HCT116 (cell line): ENCODE measurements around the gene B4GALNT3. TPM values are rescaled to one million over a fixed set of nuclear protein-coding genes. Genes with fewer than 3 reads are reported as not detected.

Experiments used
- ATAC-seq: fragments of 200-7000 bp; cut with Tn5 transposase; 2 replicates; pipeline ENCODE4 v1.9.1; 2020; ENCODE audit warnings: mild to moderate bottlenecking, moderate library complexity
- BruUV-seq: library from RNA; stranded (reverse); fragments of 400-500 nt; replicated peaks from 2 replicates; lab custom pipeline; 2021; lab: Mats Ljungman, UMichigan
- CTCF ChIA-PET: fragments of 300-600 bp; sonication (Branson Sonifier 250); formaldehyde crosslinking; loops from one replicate; lab custom pipeline; 2021; ENCODE audit warnings: antibody characterized with exemption; lab: Charles Lee
- POLR2A ChIA-PET: fragments of 300-600, 350-600 bp; sonication (Branson Sonifier 250); formaldehyde crosslinking; loops from one replicate; lab custom pipeline; 2021; ENCODE audit warnings: antibody characterized with exemption; lab: Charles Lee
- RAD21 ChIA-PET, 2 experiments: fragments of 300-600 bp; sonication (Branson Sonifier 250); formaldehyde crosslinking; loops; one replicate each; lab custom pipeline; 2023; ENCODE audit warnings: low total read pairs in 2 of 2; ENCODE audit not compliant: uncharacterized antibody in 2 of 2, unreplicated experiment in 2 of 2, low non-redundant PET in 1 of 2; lab: Charles Lee
- DNase-seq: peaks from one replicate; pipeline ENCODE4 v3.0.0-alpha.2; 2010; ENCODE audit warnings: low read depth, low spot score
- H2AFZ ChIP-seq: fragments of 200-600 bp; shearing (Covaris generic), sonication (generic); 2 replicates; pipeline ENCODE4 v1.6.1; 2017; ENCODE audit warnings: low read depth, mixed run types, mixed read lengths, antibody characterized with exemption, low read length; ENCODE audit not compliant: poor library complexity, severe bottlenecking
- H3K27ac ChIP-seq: 2 replicates; pipeline ENCODE4 v1.5.1; 2012; ENCODE audit warnings: low read depth, low read length
- H3K27me3 ChIP-seq: fragments of 200-600 bp; sonication (generic); 2 replicates; pipeline ENCODE4 v1.6.1; 2016; ENCODE audit warnings: mixed run types, low read length, mixed read lengths; ENCODE audit not compliant: insufficient read depth
- H3K36me3 ChIP-seq, 2 experiments: fragments of 200-500 bp in 1 of 2; fragments of 200-600 bp in 1 of 2; sonication (Bioruptor generic) in 1 of 2; sonication (generic) in 1 of 2; 2 replicates each; pipeline versions ENCODE4 v1.5.1 to v1.6.1; 2014 to 2016; ENCODE audit warnings: low read length in 2 of 2, inconsistent platforms in 1 of 2, mixed read lengths in 1 of 2, mixed run types in 1 of 2; ENCODE audit not compliant: insufficient read depth in 2 of 2, control insufficient read depth in 1 of 2
- H3K4me1 ChIP-seq, 2 experiments: fragments of 200-600 bp in 1 of 2; sonication (generic) in 1 of 2; 2 replicates each; pipeline versions ENCODE4 v1.5.1 to v1.6.1; 2012 to 2017; ENCODE audit warnings: low read length in 2 of 2, inconsistent platforms in 1 of 2, mild to moderate bottlenecking in 1 of 2, mixed read lengths in 1 of 2, mixed run types in 1 of 2, moderate library complexity in 1 of 2; ENCODE audit not compliant: insufficient read depth in 2 of 2, control insufficient read depth in 1 of 2
- H3K4me2 ChIP-seq: fragments of 200-600 bp; sonication (generic); 2 replicates; pipeline ENCODE4 v1.6.1; 2017; ENCODE audit warnings: mixed run types, low read length, mixed read lengths
- H3K4me3 ChIP-seq, 2 experiments: fragments of 200-600 bp in 1 of 2; sonication (generic) in 1 of 2; replicated peaks in 1 of 2; 2 replicates each; pipeline ENCODE4 v1.5.1; 2011 to 2016; ENCODE audit warnings: low read length in 2 of 2, control low read depth in 1 of 2, low read depth in 1 of 2, mild to moderate bottlenecking in 1 of 2, mixed read lengths in 1 of 2, mixed run types in 1 of 2
- H3K79me2 ChIP-seq: fragments of 200-600 bp; sonication (generic); 2 replicates; pipeline ENCODE4 v1.6.1; 2017; ENCODE audit warnings: mild to moderate bottlenecking, mixed run types, low read length, moderate library complexity, mixed read lengths; ENCODE audit not compliant: insufficient read depth
- H3K9ac ChIP-seq: fragments of 200-600 bp; sonication (generic); 2 replicates; pipeline ENCODE4 v1.6.1; 2016; ENCODE audit warnings: low read length, mixed read lengths
- H3K9me2 ChIP-seq: fragments of 200-600 bp; sonication (generic), shearing (Covaris generic); 2 replicates; pipeline ENCODE4 v1.6.1; 2017; ENCODE audit warnings: mixed run types, mild to moderate bottlenecking, moderate library complexity; ENCODE audit not compliant: insufficient read depth
- H3K9me3 ChIP-seq, 2 experiments: fragments of 200-500 bp in 1 of 2; fragments of 200-600 bp in 1 of 2; sonication (Bioruptor generic) in 1 of 2; sonication (generic) in 1 of 2; 2 replicates each; pipeline ENCODE4 v1.6.1; 2014 to 2017; ENCODE audit warnings: low read length in 2 of 2, mixed read lengths in 2 of 2, inconsistent platforms in 1 of 2, low read depth in 1 of 2, mild to moderate bottlenecking in 1 of 2, mixed run types in 1 of 2, moderate library complexity in 1 of 2; ENCODE audit not compliant: control insufficient read depth in 1 of 2, insufficient read depth in 1 of 2
- H4K20me1 ChIP-seq: fragments of 200-600 bp; sonication (generic), shearing (Covaris generic); 2 replicates; pipeline ENCODE4 v1.6.1; 2017; ENCODE audit warnings: mixed run types, mild to moderate bottlenecking, moderate library complexity; ENCODE audit not compliant: insufficient read depth
- ELF1 ChIP-seq: IDR thresholded peaks from 2 replicates; pipeline ENCODE4 v1.6.1; 2012; ENCODE audit warnings: low read depth, borderline replicate concordance
- EZH2 ChIP-seq: fragments of 200-600 bp; sonication (generic); IDR thresholded peaks from 2 replicates; pipeline ENCODE4 v1.6.1; 2017; ENCODE audit warnings: antibody characterized with exemption, mixed run types
- POLR2A ChIP-seq: IDR thresholded peaks from 2 replicates; pipeline ENCODE4 v1.7.0; 2011; ENCODE audit warnings: borderline replicate concordance; ENCODE audit not compliant: insufficient read depth, insufficient read length; ENCODE audit errors: extremely low read depth
- POLR2AphosphoS5 ChIP-seq: IDR thresholded peaks from 2 replicates; pipeline ENCODE4 v1.6.1; 2011; ENCODE audit warnings: mild to moderate bottlenecking, low read depth, low read length, moderate library complexity
- RAD21 ChIP-seq: IDR thresholded peaks from 2 replicates; pipeline ENCODE4 v1.6.1; 2012; ENCODE audit warnings: low read depth, mild to moderate bottlenecking
- SIN3A ChIP-seq: IDR thresholded peaks from 2 replicates; pipeline ENCODE4 v1.6.1; 2012; ENCODE audit warnings: low read depth
- SRF ChIP-seq: IDR thresholded peaks from 2 replicates; pipeline ENCODE4 v1.6.1; 2012; ENCODE audit warnings: low read depth
- TCF7L2 ChIP-seq: IDR thresholded peaks from 2 replicates; pipeline ENCODE4 v1.7.0; 2011; ENCODE audit warnings: borderline replicate concordance, inconsistent platforms; ENCODE audit not compliant: insufficient read depth, insufficient read length; ENCODE audit errors: extremely low read depth
- YY1 ChIP-seq: IDR thresholded peaks from 2 replicates; pipeline ENCODE4 v1.6.1; 2011; ENCODE audit warnings: low read length, low read depth, moderate library complexity, mild to moderate bottlenecking; ENCODE audit not compliant: insufficient replicate concordance; ENCODE audit errors: extremely low read depth
- ZBTB33 ChIP-seq: IDR thresholded peaks from 2 replicates; pipeline ENCODE4 v1.6.1; 2011; ENCODE audit warnings: mild to moderate bottlenecking, low read length, moderate library complexity; ENCODE audit not compliant: insufficient replicate concordance; ENCODE audit errors: extremely low read depth
- ZFX ChIP-seq: fragments of 450-650 bp; IDR thresholded peaks from 2 replicates; pipeline ENCODE4 v1.6.1; 2017
- intact Hi-C: fragments of 100-400 bp; cut with micrococcal nuclease; formaldehyde crosslinking; loops from 2 replicates; pipeline ENCODE4 v1.10.0; 2022
- total RNA-seq: library from RNA; stranded (reverse); gene quantifications from one replicate; pipeline ENCODE4 v1.2.1, GENCODE V29; 2021; ENCODE audit not compliant: unreplicated experiment
- TF ChIP-seq, protein P1 (sequence below): IDR thresholded peaks from 2 replicates; pipeline ENCODE4 v1.6.1; 2012; ENCODE audit warnings: low read depth

B4GALNT3 gene
- total RNA-seq, 1 experiment from 2014 or later: 18.2 TPM

GRCh38 chr12:460261-461230 is 807 bp downstream of the B4GALNT3 start:
- H4K20me1 ChIP-seq: no peaks in the 10 kb centered on the region
- no TSS peak for BruUV-seq
- no peaks in the 10 kb centered on the region for H3K27me3 ChIP-seq
- H3K4me2 ChIP-seq: peak overlapping the region; percentile 91
- DNase-seq: no peak
- peak overlapping the region; percentile 59 for H3K9ac ChIP-seq
- H3K27ac ChIP-seq: peak overlapping the region; percentile 49; the same call in 1 of the 2 replicates
- peak; percentile 40 for ATAC-seq
- CTCF ChIA-PET: no interaction called here
- peaks cover 35 to 55% of the 10 kb centered on the region in 2 experiments for H3K4me1 ChIP-seq
- intact Hi-C loops: no loop called here
- RAD21 ChIA-PET: interaction anchor here in 1 of 2 experiments (0.6 kb wide), 1 partner anchor 81 kb away, joined by 3 read pairs; no protein-coding TSS in a partner anchor
- no peaks in the 10 kb centered on the region for H3K36me3 ChIP-seq
- POLR2A ChIA-PET: interaction anchor here (0.6 kb wide), 1 partner anchor 843 kb away, joined by 3 read pairs; no protein-coding TSS in a partner anchor
- no peaks in the 10 kb centered on the region for H3K9me3 ChIP-seq
- H2AFZ ChIP-seq: no peak overlapping the region
- TF ChIP-seq POLR2A (no peak), ZFX (peak; percentile 32; the same call in 1 of the 2 replicates)
- H3K9me2 ChIP-seq: no peaks in the 10 kb centered on the region
- no peaks in the 10 kb centered on the region for H3K79me2 ChIP-seq
- peak overlapping the region; percentile 51 to 61 for H3K4me3 ChIP-seq

DNA sequence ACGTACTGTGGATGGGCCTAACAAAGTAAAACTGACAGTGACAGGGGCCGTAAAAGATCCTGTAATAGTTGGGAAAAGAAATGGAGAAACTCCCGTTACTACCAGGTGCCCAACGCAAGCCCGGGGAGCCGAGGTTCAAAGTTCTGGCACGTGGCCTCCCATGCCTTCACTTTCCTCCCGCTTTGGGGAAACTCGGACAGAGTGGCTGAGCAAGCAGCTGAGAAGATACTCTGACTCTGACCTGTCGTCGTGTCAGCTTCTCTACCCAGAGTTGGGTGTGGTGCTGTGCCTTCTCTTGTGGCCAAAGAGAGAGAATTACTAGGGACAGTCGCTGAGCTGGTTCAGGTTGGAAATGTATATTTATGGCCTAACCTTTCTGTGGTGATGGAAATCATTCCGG is 1.7 kb downstream of the B4GALNT3 start:
- RAD21 ChIA-PET: no interaction called here
- Histone ChIP-seq H3K79me2 (no peaks in the 10 kb centered on the region), H4K20me1 (no peaks in the 10 kb centered on the region), H2AFZ (no peak overlapping the region), H3K9ac (no peak overlapping the region), H3K4me2 (peak overlapping the region; percentile 74), H3K9me2 (no peaks in the 10 kb centered on the region), H3K4me3 (no peak overlapping the region), H3K36me3 (no peaks in the 10 kb centered on the region), H3K9me3 (no peaks in the 10 kb centered on the region), H3K27me3 (no peaks in the 10 kb centered on the region), H3K27ac (no peak overlapping the region), H3K4me1 (peaks cover 35 to 55% of the 10 kb centered on the region in 2 experiments)
- intact Hi-C loops: no loop called here
- POLR2A ChIA-PET: interaction anchor here (0.6 kb wide), 1 partner anchor 842 kb away, joined by 3 read pairs; no protein-coding TSS in a partner anchor
- ATAC-seq (no peak), DNase-seq (no peak)
- BruUV-seq: TSS peak; percentile 44
- CTCF ChIA-PET: no interaction called here
- no peak for TF ChIP-seq TCF7L2
- TF ChIP-seq POLR2AphosphoS5: no peak
- TF ChIP-seq, protein P1, sequence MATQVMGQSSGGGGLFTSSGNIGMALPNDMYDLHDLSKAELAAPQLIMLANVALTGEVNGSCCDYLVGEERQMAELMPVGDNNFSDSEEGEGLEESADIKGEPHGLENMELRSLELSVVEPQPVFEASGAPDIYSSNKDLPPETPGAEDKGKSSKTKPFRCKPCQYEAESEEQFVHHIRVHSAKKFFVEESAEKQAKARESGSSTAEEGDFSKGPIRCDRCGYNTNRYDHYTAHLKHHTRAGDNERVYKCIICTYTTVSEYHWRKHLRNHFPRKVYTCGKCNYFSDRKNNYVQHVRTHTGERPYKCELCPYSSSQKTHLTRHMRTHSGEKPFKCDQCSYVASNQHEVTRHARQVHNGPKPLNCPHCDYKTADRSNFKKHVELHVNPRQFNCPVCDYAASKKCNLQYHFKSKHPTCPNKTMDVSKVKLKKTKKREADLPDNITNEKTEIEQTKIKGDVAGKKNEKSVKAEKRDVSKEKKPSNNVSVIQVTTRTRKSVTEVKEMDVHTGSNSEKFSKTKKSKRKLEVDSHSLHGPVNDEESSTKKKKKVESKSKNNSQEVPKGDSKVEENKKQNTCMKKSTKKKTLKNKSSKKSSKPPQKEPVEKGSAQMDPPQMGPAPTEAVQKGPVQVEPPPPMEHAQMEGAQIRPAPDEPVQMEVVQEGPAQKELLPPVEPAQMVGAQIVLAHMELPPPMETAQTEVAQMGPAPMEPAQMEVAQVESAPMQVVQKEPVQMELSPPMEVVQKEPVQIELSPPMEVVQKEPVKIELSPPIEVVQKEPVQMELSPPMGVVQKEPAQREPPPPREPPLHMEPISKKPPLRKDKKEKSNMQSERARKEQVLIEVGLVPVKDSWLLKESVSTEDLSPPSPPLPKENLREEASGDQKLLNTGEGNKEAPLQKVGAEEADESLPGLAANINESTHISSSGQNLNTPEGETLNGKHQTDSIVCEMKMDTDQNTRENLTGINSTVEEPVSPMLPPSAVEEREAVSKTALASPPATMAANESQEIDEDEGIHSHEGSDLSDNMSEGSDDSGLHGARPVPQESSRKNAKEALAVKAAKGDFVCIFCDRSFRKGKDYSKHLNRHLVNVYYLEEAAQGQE: no peak
- no peak for TF ChIP-seq EZH2
- no peak for TF ChIP-seq SRF
- TF ChIP-seq POLR2A: no peak
- no peak for TF ChIP-seq ZBTB33
- no peak for TF ChIP-seq ELF1
- TF ChIP-seq SIN3A: no peak
- no peak for TF ChIP-seq YY1
- TF ChIP-seq RAD21: no peak
